NCI-H1417 treated with DMSO at 0.1 percent for 48 hours (cell line): ENCODE measurements around the gene C12orf57.
"Not testable (repeated sequence)": the region's sequence is repeated elsewhere in the genome, so short reads cannot be mapped to it uniquely, and the experiment has no call there.

Experiments
- DNase-seq: peaks from one replicate; lab custom pipeline; 2025; lab: John Stamatoyannopoulos, UW

C12orf57 gene, protein sequence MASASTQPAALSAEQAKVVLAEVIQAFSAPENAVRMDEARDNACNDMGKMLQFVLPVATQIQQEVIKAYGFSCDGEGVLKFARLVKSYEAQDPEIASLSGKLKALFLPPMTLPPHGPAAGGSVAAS

DNA sequence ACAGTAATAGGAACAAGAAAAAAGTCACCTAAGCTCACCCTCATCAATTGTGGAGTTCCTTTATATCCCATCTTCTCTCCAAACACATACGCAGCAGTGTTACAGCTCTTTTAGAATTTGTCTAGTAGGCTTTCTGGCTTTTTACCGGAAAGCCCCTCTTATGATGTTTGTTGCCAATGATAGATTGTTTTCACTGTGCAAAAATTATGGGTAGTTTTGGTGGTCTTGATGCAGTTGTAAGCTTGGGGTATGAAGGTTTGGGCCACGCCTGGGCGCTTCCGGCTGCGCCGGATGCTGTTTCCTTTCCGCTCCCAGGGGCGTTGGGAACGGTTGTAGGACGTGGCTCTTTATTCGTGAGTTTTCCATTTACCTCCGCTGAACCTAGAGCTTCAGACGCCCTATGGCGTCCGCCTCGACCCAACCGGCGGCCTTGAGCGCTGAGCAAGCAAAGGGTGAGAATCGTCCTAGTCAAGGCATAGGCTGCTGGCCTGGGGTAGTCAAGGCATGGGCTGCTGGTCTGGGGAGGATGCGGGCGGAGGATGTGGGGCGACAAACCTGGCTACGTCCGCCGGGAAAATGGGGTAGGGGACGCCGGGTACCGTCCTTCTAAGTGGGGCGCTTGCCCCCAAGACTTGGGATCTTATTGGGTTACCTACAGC is at the start of gene C12orf57, which contains the start of gene RNU7-1:
Gene C12orf57 (plus strand): TSS at position 301 of the 659 bp plus-strand sequence. CDS start 100 bp downstream, at position 401.
Gene RNU7-1 (plus strand): TSS at position 95 of the 659 bp plus-strand sequence.
- DNase-seq, result peak; percentile 99

DNA sequence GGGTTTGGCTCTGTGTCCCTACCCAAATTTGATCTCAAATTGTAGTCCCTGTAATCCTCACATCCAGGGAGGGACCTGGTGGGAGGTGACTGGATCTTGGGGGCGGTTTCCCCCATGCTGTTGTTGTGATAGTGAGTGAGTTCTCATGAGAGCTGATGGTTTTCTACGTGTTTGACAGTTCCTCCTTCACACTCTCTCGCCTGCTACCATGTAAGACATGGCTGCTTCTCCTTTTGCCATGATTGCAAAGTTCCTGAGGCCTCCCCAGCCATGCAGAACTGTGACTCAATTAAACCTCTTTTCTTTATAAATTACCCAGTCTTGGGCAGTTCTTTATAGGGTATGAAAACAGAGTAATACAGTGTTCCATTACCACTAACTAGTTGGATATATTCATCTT is 49.5 kb upstream of the C12orf57 start:
- DNase-seq, result no peak

DNA sequence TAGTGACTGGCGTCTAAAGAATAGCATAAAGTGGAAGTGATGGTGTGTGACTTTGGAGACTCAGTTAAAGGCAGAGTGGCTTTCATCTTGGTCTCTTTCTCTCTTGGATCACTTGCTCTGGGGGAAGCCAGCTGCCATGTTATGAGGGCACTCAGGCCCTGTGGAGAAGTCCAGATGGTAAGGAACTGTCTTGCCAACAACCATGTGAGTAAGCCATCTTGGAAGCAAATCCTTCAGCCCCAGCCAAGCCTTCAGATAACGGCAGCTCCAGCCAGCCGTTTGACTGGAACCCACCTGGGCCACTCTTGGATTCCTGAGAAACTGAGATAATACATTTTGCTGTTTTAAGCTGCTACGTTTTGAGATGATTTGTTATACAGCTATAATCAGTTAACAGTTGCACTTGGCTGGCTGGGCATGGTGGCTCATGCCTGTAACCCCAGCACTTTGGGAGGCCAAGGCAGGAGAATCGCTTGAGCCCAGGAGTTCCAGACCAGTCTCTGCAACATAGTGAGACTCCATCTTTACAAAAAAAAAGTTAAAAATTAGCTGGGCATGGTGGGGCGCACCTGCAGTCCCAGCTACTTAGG is 46.9 kb upstream of the C12orf57 start:
- DNase-seq, result no peak

DNA sequence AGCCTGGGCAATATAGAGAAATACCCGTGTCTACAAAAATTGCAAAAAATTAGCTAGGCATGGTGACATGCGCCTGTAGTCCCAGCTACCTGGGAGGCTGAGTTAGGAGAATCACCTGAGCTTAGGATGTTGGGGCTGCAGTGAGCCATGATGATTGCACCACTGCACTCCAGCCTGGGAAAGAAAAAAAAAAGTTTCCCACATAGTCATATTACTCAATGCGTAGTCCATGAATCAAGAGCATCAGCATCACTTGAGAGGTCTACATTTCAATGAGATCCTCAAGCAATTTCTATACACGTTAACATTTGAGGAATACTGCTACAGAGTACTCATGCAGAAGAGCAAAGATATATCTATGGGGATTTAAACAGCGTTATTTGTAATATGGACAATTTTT is 44.4 kb upstream of the C12orf57 start:
- DNase-seq, result no peak

DNA sequence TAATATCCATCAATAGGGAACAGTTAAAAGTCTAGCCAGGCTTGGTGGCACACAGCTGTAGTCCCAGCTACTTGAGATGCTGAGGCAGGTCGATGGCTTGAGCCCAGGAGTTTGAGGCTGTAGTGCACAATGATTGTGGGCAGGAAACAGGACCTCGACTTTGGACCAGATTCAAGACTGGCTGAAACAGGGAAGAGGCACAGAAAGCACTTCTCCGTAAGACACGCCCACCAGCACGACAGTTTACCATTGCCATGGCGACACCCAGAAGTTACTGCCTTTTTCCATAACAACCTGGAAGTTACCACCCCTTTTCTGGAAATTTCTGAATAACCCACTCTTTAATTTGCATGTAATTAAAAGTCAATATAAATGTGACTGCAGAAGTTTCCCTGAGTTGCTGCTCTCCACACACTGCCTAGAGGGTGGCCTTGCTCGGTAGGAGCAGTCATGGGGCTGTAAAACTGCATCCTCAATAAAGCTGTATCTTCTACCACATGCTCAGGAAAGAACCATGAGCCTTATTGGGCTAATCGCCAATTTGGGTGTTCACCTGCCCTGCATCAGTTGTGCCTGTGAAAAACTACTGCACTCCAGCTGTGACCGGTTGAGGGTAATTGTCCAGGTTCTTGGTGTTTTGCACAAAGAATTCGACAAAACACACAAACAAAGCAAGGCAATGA is 43.8 kb upstream of the C12orf57 start:
- no peak for DNase-seq

DNA sequence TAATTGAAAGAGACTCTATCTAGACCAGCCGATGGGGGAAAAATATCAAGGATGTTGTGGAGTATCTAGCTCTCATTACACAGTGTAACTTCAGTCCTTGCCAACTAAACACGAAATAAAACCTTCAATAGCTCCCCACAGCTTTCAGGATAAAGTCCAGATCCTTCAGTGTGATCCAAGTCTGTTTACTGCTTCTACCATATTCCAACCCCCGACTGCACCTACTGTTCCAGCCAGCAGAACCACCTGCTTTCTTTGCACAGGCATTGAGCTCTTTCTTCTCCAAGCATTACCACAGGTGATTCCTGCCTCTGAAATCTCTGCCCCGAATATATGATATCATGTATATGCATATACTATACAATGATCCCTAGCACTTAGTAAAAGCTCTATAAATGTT is 41.4 kb upstream of the C12orf57 start:
- DNase-seq, result no peak

GRCh38 chr12:6903722-6904121 is 40.1 kb upstream of the C12orf57 start:
- no peak for DNase-seq

DNA sequence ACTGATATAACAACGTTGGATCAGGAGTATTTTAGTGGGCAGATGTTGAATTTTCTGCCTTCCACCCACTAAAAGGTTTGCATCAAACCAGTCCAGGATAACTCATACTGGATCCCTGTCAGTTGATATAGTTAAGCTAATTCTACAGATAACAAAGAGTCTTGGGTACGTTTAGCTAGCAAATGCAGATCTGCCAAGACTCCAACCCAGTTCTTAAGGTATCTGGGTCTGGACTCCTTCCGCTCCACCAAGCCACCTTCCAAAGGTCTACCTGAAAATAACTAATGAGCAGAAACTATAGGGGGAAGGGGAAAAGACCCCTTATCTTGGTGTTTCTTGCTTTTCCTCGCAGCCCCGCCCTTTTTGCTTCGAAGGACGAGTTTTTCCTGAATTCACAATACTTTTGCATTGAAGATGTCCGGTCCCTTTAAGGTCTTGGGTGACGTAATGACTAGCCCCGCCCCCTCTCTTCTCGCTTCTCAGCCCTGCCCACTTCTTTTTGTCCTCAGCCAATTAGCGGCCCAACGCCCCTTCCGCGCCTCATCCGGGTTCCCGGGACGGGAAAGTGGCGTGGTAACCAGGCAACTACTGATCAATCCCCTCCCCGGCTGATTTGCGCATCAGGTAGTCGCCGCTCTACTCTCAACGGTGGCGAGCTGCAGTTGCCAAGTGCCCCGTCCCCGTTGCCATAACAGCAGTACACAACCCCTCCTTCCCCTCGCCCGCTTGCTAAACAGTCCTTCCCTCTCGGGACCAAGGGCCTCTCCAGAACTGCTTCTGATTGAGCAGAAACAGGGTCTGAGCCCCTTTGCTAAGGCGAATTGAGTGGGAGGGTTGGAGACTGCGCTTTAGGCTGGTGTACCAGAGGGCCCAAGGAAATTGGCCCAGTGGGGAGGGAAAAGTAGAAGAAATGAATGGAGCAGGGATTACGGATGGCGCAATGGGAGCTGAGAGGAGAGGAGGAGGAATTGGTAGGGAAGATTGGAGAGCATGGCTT is 39.2 kb upstream of the C12orf57 start, which contains the start of gene LRRC23:
Gene LRRC23 (plus strand): TSS at position 543 of the 997 bp plus-strand sequence. CDS start 812 bp downstream, outside the sequence.
- DNase-seq, result peak; percentile 98

- no peak for DNase-seq
Observed at GRCh38 chr12:6905414-6906040, 38.3 kb upstream of the C12orf57 start.

GRCh38 chr12:6908141-6908540 is 35.7 kb upstream of the C12orf57 start:
- DNase-seq, result not testable (repeated sequence)

DNA sequence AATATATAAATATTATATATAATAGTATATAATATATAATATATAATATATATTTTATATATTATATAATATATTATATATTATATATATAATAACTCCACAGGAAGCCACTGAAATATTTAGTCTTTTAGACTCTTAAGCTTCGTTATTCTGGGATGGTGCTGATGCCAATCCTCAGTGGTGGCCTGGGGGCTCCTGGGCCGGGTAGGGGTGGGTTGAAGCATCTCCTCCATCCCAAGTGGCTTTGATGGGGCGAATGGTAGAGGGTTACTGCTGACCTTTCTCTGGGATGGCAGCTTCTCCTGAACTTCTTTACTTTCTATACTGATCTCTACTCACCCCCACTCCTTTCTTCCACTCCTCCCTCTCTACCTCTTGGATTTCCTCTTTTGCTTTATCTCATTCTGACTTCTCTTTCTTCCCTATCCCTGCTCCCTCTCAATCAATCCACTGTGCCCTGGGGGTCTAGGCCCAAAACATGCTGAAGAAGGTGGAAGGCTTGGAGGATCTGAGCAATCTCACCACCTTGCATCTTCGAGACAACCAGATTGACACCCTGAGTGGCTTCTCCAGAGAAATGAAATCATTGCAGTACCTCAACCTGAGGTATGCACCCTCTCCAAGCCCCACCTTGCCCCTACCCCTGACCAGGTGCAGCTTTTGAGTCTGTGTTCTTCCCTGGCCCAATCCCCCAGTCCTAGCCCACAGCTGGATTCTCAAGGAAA is 34.2 kb upstream of the C12orf57 start:
- DNase-seq, result no peak

DNA sequence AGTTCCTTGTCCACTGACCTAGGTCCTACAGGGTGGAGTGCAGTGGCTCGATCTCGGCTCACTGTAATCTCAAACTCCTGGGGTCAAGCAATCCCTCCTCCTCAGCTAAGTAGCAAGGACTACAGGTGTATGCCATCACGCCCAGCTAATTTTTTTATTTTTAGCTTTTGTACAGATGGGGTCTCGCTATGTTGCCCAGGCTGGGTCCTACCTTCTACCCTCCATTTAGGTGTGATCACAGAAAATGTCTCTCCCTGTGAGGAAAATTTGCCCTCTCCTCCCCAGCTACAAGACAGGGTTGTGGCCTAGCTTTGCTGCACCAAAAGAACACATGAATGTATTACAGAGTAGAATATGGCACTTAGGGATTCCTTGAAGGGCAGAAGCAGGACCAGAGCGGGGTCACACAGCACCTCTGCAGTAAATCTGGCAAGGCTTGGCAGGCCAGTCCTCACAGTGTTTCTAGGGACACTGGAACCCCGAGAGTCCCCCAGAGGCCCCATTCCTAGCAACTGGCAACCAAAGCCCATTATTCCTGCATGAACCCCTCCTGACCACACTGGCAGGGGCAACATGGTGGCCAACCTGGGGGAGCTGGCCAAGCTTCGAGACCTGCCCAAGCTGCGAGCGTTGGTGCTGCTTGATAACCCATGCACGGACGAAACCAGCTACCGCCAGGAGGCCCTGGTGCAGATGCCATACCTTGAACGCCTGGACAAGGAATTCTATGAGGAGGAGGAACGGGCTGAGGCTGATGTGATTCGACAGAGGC is 31.5 kb upstream of the C12orf57 start:
- no peak for DNase-seq

GRCh38 chr12:6914246-6914946 is 29.4 kb upstream of the C12orf57 start, which contains the start of gene ENO2:
ENO2 (plus strand) TSS chr12:6914580; CDS start chr12:6915833, 1,253 bp downstream.
- DNase-seq, result no peak

GRCh38 chr12:6914947-6915788 is 28.7 kb upstream of the C12orf57 start:
- DNase-seq, result no peak

GRCh38 chr12:6915789-6916285 is 28.0 kb upstream of the C12orf57 start:
- DNase-seq, result no peak

GRCh38 chr12:6916426-6917200 is 27.2 kb upstream of the C12orf57 start:
- DNase-seq, result no peak
